H1 (cell line): ENCODE measurements around the gene WDR43.

Experiments used
- BACH1 ChIP-seq: IDR thresholded peaks from 2 replicates; pipeline ENCODE4 v1.6.1; 2012; ENCODE audit warnings: low read length, improper control_type of control experiment
- EGR1 ChIP-seq: IDR thresholded peaks from 2 replicates; pipeline ENCODE4 v1.6.1; 2011; ENCODE audit warnings: low read depth, low read length, borderline replicate concordance
- NRF1 ChIP-seq: IDR thresholded peaks from 2 replicates; pipeline ENCODE4 v1.6.1; 2011; ENCODE audit warnings: mild to moderate bottlenecking, low read depth, low read length, improper control_type of control experiment
- POLR2AphosphoS5 ChIP-seq: IDR thresholded peaks from 2 replicates; pipeline ENCODE4 v1.6.1; 2011; ENCODE audit warnings: low read depth, low read length
- RAD21 ChIP-seq, 2 experiments: IDR thresholded peaks in 1 of 2; conservative IDR thresholded peaks in 1 of 2; 2 replicates each; pipeline ENCODE4 v1.6.1; 2011; ENCODE audit warnings: low read depth in 2 of 2, low read length in 2 of 2, improper control_type of control experiment in 1 of 2, inconsistent platforms in 1 of 2, mild to moderate bottlenecking in 1 of 2, moderate library complexity in 1 of 2
- SP1 ChIP-seq: IDR thresholded peaks from 2 replicates; pipeline ENCODE4 v1.6.1; 2011; ENCODE audit warnings: low read depth, low read length
- SRF ChIP-seq: IDR thresholded peaks from 2 replicates; pipeline ENCODE4 v1.6.1; 2011; ENCODE audit warnings: mild to moderate bottlenecking, low read depth, low read length, moderate library complexity
- TAF1 ChIP-seq: IDR thresholded peaks from 2 replicates; pipeline ENCODE4 v1.6.1; 2011; ENCODE audit warnings: mild to moderate bottlenecking, low read depth, low read length
- TF ChIP-seq, protein P1 (sequence below), 3 experiments: IDR thresholded peaks; 1 replicate in 2 of 3; 2 replicates in 1 of 3; pipeline versions ENCODE4 v1.5.1 to v1.6.1; 2011; ENCODE audit warnings: low read length in 3 of 3, mild to moderate bottlenecking in 3 of 3, inconsistent platforms in 2 of 3, low read depth in 1 of 3, moderate library complexity in 1 of 3; ENCODE audit not compliant: insufficient read depth in 1 of 3; ENCODE audit errors: control extremely low read depth in 1 of 3

DNA sequence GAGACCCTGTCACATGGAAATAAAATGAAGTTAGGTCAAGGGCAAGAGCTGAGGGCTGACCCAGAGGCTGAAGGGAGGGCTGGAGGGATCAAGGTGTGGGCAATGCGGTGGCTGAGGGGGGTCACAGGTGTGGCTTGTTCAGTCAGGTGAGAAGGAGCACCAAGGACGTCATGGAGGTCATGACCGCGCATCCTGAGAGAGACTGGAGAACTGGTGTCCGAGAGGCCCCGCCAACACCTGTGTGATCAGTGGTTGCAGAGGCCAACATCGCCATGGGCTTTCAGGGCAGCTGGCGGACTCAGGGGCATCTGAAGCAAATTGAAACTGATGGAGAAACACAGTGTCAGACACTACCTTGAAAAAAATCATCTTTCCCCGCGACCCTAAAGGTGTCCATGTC, 99.6 kb downstream of the WDR43 start:
- TF ChIP-seq RAD21 (IDR thresholded peaks at IDR 0.05 in 1 of 2, conservative IDR thresholded peaks at IDR 0.05 in 1 of 2; ENCODE audit: low read depth in 2 of 2, low read length in 2 of 2) (no peak), EGR1 (no peak), SP1 (no peak), TAF1 (no peak), POLR2AphosphoS5 (no peak), SRF (no peak), NRF1 (no peak), BACH1 (no peak)
- TF ChIP-seq, protein P1, sequence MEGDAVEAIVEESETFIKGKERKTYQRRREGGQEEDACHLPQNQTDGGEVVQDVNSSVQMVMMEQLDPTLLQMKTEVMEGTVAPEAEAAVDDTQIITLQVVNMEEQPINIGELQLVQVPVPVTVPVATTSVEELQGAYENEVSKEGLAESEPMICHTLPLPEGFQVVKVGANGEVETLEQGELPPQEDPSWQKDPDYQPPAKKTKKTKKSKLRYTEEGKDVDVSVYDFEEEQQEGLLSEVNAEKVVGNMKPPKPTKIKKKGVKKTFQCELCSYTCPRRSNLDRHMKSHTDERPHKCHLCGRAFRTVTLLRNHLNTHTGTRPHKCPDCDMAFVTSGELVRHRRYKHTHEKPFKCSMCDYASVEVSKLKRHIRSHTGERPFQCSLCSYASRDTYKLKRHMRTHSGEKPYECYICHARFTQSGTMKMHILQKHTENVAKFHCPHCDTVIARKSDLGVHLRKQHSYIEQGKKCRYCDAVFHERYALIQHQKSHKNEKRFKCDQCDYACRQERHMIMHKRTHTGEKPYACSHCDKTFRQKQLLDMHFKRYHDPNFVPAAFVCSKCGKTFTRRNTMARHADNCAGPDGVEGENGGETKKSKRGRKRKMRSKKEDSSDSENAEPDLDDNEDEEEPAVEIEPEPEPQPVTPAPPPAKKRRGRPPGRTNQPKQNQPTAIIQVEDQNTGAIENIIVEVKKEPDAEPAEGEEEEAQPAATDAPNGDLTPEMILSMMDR (IDR thresholded peaks at IDR 0.05; ENCODE audit: control extremely low read depth in 1 of 3, insufficient read depth in 1 of 3, low read depth in 1 of 3, low read length in 3 of 3), result no peak
